Esophagus muscularis mucosa (tissue), 4 donors: ENCODE data around the gene TMEM200C. TPM values are rescaled to one million over a fixed set of nuclear protein-coding genes. Genes with fewer than 3 reads are reported as not detected.

Experiments
- DNase-seq: peaks from one replicate; pipeline ENCODE4 v3.0.0-alpha.2; 2017; ENCODE audit errors: extremely low spot score
- H3K27ac ChIP-seq, 4 donors: fragments of 200-600 bp; sonication (generic); replicated peaks in 1 of 4; 1 replicate in 3 of 4; 2 replicates in 1 of 4; pipeline ENCODE4 v1.5.1; 2016 to 2019; ENCODE audit warnings: mild to moderate bottlenecking in 1 of 4
- H3K27me3 ChIP-seq, 4 donors: fragments of 200-600 bp; sonication (generic); one replicate each; pipeline versions ENCODE4 v1.5.1 to v1.6.0; 2016 to 2019
- H3K36me3 ChIP-seq, 4 donors: fragments of 200-600 bp; sonication (generic); one replicate each; pipeline ENCODE4 v1.5.1; 2016 to 2019
- H3K4me1 ChIP-seq, 4 donors: fragments of 200-600 bp; sonication (generic); one replicate each; pipeline ENCODE4 v1.5.1; 2016 to 2019
- H3K4me3 ChIP-seq, 4 donors: fragments of 200-600 bp; sonication (generic); 1 replicate in 2 of 4; 2 replicates in 2 of 4; pipeline ENCODE4 v1.5.1; 2016 to 2019; ENCODE audit warnings: mild to moderate bottlenecking in 4 of 4, moderate library complexity in 1 of 4
- H3K9me3 ChIP-seq, 4 donors: fragments of 200-600 bp; sonication (generic); 1 replicate in 3 of 4; 2 replicates in 1 of 4; pipeline ENCODE4 v1.5.1; 2016 to 2019
- EP300 ChIP-seq: sonication (generic); formaldehyde crosslinking; IDR thresholded peaks from one replicate; pipeline ENCODE4 v1.6.1; 2017; ENCODE audit warnings: antibody characterized with exemption
- POLR2A ChIP-seq: fragments of 450-650 bp; IDR thresholded peaks from one replicate; pipeline ENCODE4 v1.6.1; 2017; ENCODE audit warnings: antibody characterized with exemption, moderate library complexity, mild to moderate bottlenecking, low read depth
- POLR2AphosphoS5 ChIP-seq, 2 donors: sonication (generic); formaldehyde crosslinking; IDR thresholded peaks; one replicate each; pipeline ENCODE4 v1.6.1; 2017; ENCODE audit warnings: antibody characterized with exemption in 2 of 2
- WGBS: methylation state at CpG from one replicate; pipeline ENCODE4 v1.1.5; 2018; 5-methylcytosine and 5-hydroxymethylcytosine counted together
- intact Hi-C: fragments of 100-400 bp; cut with DNase I; formaldehyde crosslinking; loops from one replicate; pipeline ENCODE4 v1.15.1; 2023
- total RNA-seq, 4 donors: library from RNA; depleted of rRNA; stranded (reverse); fragments of >200 nt; gene quantifications; one replicate each; pipeline versions ENCODE4 v1.1.0 to v1.2.1, GENCODE V29; 2016
- TF ChIP-seq, protein P1 (sequence below), 3 experiments: fragments of 200-600 bp in 2 of 3; fragments of 450-650 bp in 1 of 3; sonication (generic) in 2 of 3; IDR thresholded peaks; one replicate each; pipeline ENCODE4 v1.5.1; 2017 to 2019; ENCODE audit warnings: antibody characterized with exemption in 3 of 3, mild to moderate bottlenecking in 2 of 3, moderate library complexity in 1 of 3

Gene TMEM200C
- total RNA-seq, 4 donors from 2014 or later: under 0.01 to 0.92 (median 0.36) TPM

GRCh38 chr18:5891184-5891853 is 4.0 kb downstream of the TMEM200C start:
- H3K4me1 ChIP-seq: peaks cover 13 to 39% (median 35%) of the 10 kb centered on the region in 4 donors
- DNase-seq: no peak
- no peak overlapping the region for H3K27ac ChIP-seq
- peaks cover 0 to 77% (median 41%) of the 10 kb centered on the region in 4 donors for H3K27me3 ChIP-seq
- no peaks in the 10 kb centered on the region for H3K36me3 ChIP-seq
- WGBS: 60% methylated on average over 43 of the region's 70 CpGs
- intact Hi-C loops: no loop called here
- H3K9me3 ChIP-seq: no peaks in the 10 kb centered on the region
- H3K4me3 ChIP-seq: peak overlapping the region; percentile 52 to 64 (median 56)
- no peak for TF ChIP-seq POLR2AphosphoS5 (IDR thresholded peaks at IDR 0.05)
- TF ChIP-seq EP300: no peak
- TF ChIP-seq POLR2A: no peak
- TF ChIP-seq, protein P1, sequence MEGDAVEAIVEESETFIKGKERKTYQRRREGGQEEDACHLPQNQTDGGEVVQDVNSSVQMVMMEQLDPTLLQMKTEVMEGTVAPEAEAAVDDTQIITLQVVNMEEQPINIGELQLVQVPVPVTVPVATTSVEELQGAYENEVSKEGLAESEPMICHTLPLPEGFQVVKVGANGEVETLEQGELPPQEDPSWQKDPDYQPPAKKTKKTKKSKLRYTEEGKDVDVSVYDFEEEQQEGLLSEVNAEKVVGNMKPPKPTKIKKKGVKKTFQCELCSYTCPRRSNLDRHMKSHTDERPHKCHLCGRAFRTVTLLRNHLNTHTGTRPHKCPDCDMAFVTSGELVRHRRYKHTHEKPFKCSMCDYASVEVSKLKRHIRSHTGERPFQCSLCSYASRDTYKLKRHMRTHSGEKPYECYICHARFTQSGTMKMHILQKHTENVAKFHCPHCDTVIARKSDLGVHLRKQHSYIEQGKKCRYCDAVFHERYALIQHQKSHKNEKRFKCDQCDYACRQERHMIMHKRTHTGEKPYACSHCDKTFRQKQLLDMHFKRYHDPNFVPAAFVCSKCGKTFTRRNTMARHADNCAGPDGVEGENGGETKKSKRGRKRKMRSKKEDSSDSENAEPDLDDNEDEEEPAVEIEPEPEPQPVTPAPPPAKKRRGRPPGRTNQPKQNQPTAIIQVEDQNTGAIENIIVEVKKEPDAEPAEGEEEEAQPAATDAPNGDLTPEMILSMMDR (IDR thresholded peaks at IDR 0.05): no peak

DNA sequence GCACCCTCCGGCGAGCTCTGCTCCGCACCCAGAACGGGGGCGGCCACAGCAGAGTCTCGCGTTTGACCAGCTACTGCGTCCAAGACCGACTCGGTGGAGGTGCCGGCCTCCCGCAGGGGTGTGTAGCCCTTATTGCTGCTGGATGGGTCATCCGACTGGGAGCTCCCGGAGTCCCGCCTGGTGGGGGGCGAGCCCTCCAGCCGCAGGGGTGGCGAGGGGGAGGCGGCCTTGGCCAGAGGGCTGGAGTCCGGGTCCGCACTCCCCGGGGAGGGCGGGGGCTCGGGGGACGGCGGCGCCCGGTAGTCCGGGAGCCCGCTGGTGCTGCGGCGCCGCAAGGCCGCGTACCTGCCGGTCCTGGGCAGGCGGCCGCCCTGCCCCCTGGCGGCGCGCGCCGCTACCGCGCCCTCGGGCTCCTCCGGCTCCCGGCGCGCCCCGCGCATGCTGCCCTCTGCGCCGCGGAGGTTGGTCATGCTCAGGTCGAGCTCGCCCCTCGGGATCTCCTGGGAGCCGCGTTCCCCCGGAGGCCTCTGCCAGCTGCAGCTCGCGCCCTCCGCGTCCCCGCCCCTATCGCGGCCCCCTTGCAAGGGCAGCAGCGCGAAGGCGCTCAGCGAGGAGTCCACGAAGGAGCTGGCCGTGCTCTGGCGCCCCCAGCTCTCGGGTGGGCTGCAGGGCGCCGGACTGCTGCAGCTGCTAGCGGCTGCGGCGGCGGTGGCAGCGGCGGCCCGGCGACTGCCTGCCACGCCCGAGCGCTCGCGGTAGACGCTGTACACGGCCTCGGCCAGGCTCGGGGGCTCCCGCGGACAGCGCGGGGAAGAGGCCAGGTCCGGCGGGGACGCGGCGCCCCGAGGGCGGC is 4.8 kb downstream of the TMEM200C start:
- peaks cover 0 to 71% (median 36%) of the 10 kb centered on the region in 4 donors for H3K27me3 ChIP-seq
- H3K27ac ChIP-seq: no peak overlapping the region
- no peaks in the 10 kb centered on the region for H3K9me3 ChIP-seq
- intact Hi-C loops: no loop called here
- H3K4me3 ChIP-seq: peak overlapping the region; percentile 52 to 64 (median 56)
- no peaks in the 10 kb centered on the region for H3K36me3 ChIP-seq
- H3K4me1 ChIP-seq: peaks cover 7 to 31% (median 28%) of the 10 kb centered on the region in 4 donors
- TF ChIP-seq, protein P1 (IDR thresholded peaks at IDR 0.05): peak; percentile 28 to 71 (median 52)
- no peak for TF ChIP-seq POLR2AphosphoS5 (IDR thresholded peaks at IDR 0.05)
- no peak for DNase-seq
- WGBS: 10% methylated on average over 10 of the region's 106 CpGs

DNA sequence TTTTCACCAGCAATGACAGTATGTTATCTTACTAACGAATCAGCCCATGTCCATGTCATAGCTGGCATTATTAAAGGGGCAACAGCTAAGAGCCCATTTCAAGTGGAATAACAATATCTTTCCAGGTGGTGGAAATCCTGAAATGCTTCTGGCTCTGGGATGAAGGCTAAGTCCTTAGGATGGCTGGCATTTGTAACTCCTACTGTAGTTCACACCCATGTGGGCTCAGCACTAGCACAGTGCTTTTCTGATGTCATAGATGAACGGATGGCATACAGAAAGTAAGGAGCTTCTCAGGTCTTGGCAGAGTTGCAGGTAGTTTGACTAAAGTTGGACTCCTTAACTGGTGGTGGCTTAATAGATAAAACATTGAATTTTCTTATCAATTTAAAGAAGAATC is 10.0 kb downstream of the TMEM200C start:
- H3K27me3 ChIP-seq: peaks cover 0 to 35% (median 2%) of the 10 kb centered on the region in 4 donors
- no peak overlapping the region for H3K27ac ChIP-seq
- no peak overlapping the region for H3K4me3 ChIP-seq
- no peak for DNase-seq
- 79% methylated on average over 2 of the region's 2 CpGs for WGBS
- no peaks in the 10 kb centered on the region for H3K36me3 ChIP-seq
- TF ChIP-seq POLR2A (no peak), EP300 (no peak), POLR2AphosphoS5 (IDR thresholded peaks at IDR 0.05) (no peak)
- TF ChIP-seq, protein P1 (IDR thresholded peaks at IDR 0.05): no peak
- no peaks in the 10 kb centered on the region for H3K9me3 ChIP-seq
- intact Hi-C loops: no loop called here
- H3K4me1 ChIP-seq: peaks cover 0 to 4% (median 3%) of the 10 kb centered on the region in 4 donors

DNA sequence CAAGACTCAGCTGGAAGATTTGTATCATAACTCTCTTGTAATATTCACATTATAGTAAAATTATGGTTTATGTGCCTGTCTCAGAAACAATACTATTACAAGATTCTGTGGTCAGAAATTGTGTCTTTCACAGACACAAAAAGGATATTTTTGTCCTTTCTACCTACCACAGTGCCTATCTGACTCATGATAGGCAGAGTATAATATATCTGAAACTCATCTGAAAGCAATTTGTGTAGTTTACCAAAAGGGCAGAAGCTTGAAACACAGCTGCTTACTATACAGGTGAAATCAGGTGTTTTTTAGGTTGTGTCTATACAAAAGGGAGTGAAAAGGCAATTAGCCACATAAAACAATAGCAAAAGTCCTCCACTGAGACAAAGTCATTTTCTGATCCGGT is 10.9 kb downstream of the TMEM200C start:
- TF ChIP-seq POLR2A (no peak), EP300 (no peak), POLR2AphosphoS5 (IDR thresholded peaks at IDR 0.05) (no peak)
- TF ChIP-seq, protein P1 (IDR thresholded peaks at IDR 0.05): no peak
- intact Hi-C loops: no loop called here
- Histone ChIP-seq H3K36me3 (no peaks in the 10 kb centered on the region), H3K27me3 (peaks cover 0 to 25% (median 1%) of the 10 kb centered on the region in 4 donors), H3K4me3 (no peak overlapping the region), H3K4me1 (no peaks in the 10 kb centered on the region), H3K27ac (no peak overlapping the region), H3K9me3 (no peaks in the 10 kb centered on the region)
- no peak for DNase-seq
- 88% methylated on average over 1 of the region's 1 CpG for WGBS
